Parathyroid adenoma (tissue), 2 donors: ENCODE measurements around the gene HBS1L.

Experiments used
- H2AFZ ChIP-seq: fragments of 300-600 bp; sonication (generic); one replicate; pipeline ENCODE4 v1.7.0; 2017; ENCODE audit warnings: antibody characterized with exemption, mild to moderate bottlenecking
- H3K27ac ChIP-seq: fragments of 300-600 bp; sonication (generic); one replicate; pipeline ENCODE4 v1.7.0; 2017
- H3K27me3 ChIP-seq: fragments of 300-600 bp; sonication (generic); one replicate; pipeline ENCODE4 v1.7.0; 2017; ENCODE audit warnings: low read length; ENCODE audit not compliant: control insufficient read depth, insufficient read depth
- H3K36me3 ChIP-seq: fragments of 300-600 bp; sonication (generic); one replicate; pipeline ENCODE4 v1.7.0; 2017; ENCODE audit warnings: low read length; ENCODE audit not compliant: control insufficient read depth, insufficient read depth
- H3K4me1 ChIP-seq: fragments of 300-600 bp; sonication (generic); one replicate; pipeline ENCODE4 v1.7.0; 2017; ENCODE audit warnings: control low read depth
- H3K4me2 ChIP-seq: fragments of 300-600 bp; sonication (generic); one replicate; pipeline ENCODE4 v1.7.0; 2017; ENCODE audit warnings: low read length
- H3K4me3 ChIP-seq: fragments of 300-600 bp; sonication (generic); one replicate; pipeline ENCODE4 v1.7.0; 2017; ENCODE audit warnings: low read depth, low read length
- H3K79me2 ChIP-seq: fragments of 300-600 bp; sonication (generic); one replicate; pipeline ENCODE4 v1.7.0; 2017; ENCODE audit warnings: control low read depth
- H3K9ac ChIP-seq: fragments of 300-600 bp; sonication (generic); one replicate; pipeline ENCODE4 v1.7.0; 2017; ENCODE audit warnings: mild to moderate bottlenecking
- H3K9me3 ChIP-seq: fragments of 300-600 bp; sonication (generic); one replicate; pipeline ENCODE4 v1.7.0; 2017; ENCODE audit warnings: low read length; ENCODE audit not compliant: control insufficient read depth
- TF ChIP-seq, protein P1 (sequence below): fragments of 300-600 bp; sonication (generic); IDR thresholded peaks from one replicate; pipeline ENCODE4 v1.7.0; 2017; ENCODE audit warnings: antibody characterized with exemption, mild to moderate bottlenecking
- donor health status: primary hyperparathyroidism.

The HBS1L gene

DNA sequence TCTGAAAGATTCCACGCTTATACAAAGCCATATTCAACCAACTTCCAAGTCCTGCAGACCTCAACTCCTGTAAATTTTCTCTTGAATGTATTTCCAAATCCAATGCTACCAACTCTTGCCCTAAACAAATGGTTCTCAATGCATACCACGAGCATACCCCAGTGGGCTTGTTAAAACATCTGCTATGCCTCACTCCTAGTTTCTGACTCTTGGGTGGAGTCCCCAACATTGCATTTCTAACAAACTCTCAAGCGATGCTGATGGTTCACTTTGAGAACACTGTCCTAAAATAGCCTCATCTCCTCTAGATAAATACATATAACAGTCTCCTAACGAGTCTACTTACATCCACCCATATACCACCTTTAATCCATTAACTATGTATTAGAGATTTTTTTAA is 7.3 kb downstream of the HBS1L start:
- H3K4me1 ChIP-seq: peaks cover 5% of the 10 kb centered on the region
- no peak overlapping the region for H3K4me3 ChIP-seq
- H3K79me2 ChIP-seq: peaks cover 8% of the 10 kb centered on the region
- H2AFZ ChIP-seq: no peak overlapping the region
- H3K27ac ChIP-seq: no peak overlapping the region
- TF ChIP-seq, protein P1, sequence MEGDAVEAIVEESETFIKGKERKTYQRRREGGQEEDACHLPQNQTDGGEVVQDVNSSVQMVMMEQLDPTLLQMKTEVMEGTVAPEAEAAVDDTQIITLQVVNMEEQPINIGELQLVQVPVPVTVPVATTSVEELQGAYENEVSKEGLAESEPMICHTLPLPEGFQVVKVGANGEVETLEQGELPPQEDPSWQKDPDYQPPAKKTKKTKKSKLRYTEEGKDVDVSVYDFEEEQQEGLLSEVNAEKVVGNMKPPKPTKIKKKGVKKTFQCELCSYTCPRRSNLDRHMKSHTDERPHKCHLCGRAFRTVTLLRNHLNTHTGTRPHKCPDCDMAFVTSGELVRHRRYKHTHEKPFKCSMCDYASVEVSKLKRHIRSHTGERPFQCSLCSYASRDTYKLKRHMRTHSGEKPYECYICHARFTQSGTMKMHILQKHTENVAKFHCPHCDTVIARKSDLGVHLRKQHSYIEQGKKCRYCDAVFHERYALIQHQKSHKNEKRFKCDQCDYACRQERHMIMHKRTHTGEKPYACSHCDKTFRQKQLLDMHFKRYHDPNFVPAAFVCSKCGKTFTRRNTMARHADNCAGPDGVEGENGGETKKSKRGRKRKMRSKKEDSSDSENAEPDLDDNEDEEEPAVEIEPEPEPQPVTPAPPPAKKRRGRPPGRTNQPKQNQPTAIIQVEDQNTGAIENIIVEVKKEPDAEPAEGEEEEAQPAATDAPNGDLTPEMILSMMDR: no peak
- no peaks in the 10 kb centered on the region for H3K27me3 ChIP-seq
- H3K9me3 ChIP-seq: no peaks in the 10 kb centered on the region
- no peak overlapping the region for H3K4me2 ChIP-seq
- H3K36me3 ChIP-seq: no peaks in the 10 kb centered on the region
- H3K9ac ChIP-seq: no peak overlapping the region

DNA sequence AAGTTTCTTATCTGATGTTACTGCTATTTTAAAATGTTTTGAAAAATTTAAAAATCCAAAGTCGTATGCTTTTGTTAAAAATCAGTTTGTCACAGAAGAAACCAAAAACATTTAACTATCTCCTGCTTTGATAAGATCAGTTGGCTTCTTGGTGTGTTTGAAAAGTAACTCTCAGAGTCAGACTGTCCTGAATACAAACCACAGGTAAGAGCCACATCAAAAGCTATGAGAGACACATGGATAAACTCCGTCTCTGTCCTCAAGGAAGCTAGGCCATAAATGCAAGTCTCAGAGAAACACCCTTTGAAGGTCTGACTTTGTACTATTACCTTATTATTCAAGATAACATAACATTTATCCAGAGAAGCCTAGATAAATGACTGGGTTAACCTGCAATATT is 7.7 kb downstream of the HBS1L start:
- no peak overlapping the region for H2AFZ ChIP-seq
- H3K27me3 ChIP-seq: no peaks in the 10 kb centered on the region
- H3K9ac ChIP-seq: no peak overlapping the region
- H3K4me3 ChIP-seq: no peak overlapping the region
- no peak overlapping the region for H3K4me2 ChIP-seq
- no peak overlapping the region for H3K27ac ChIP-seq
- H3K4me1 ChIP-seq: peaks cover 5% of the 10 kb centered on the region
- peaks cover 8% of the 10 kb centered on the region for H3K79me2 ChIP-seq
- TF ChIP-seq, protein P1: no peak
- H3K9me3 ChIP-seq: no peaks in the 10 kb centered on the region
- H3K36me3 ChIP-seq: no peaks in the 10 kb centered on the region

DNA sequence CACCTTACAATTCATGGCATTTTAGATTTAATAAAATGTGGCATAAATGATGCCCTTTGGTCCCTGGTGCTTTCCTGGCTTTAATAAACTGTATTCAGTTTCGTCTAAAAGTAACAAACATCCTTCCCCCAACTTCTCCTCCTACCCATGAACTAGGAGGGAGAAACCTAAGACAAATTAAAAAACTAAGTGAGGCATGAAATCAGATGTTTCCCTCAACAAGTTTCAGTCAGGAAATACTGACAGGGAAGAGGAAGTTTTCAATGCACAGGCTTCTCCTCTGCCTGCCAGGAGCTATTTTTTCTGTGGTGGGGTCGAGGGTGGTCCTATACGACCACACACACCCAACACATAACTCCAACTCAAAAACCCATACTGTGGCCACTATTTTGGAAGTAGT is 10.0 kb downstream of the HBS1L start:
- H3K4me3 ChIP-seq: no peak overlapping the region
- H3K9me3 ChIP-seq: no peaks in the 10 kb centered on the region
- H3K27ac ChIP-seq: no peak overlapping the region
- TF ChIP-seq, protein P1: no peak
- no peaks in the 10 kb centered on the region for H3K36me3 ChIP-seq
- H3K4me1 ChIP-seq: peaks cover 5% of the 10 kb centered on the region
- no peak overlapping the region for H3K9ac ChIP-seq
- H3K79me2 ChIP-seq: peaks cover 4% of the 10 kb centered on the region
- no peaks in the 10 kb centered on the region for H3K27me3 ChIP-seq
- H2AFZ ChIP-seq: no peak overlapping the region
- no peak overlapping the region for H3K4me2 ChIP-seq

DNA sequence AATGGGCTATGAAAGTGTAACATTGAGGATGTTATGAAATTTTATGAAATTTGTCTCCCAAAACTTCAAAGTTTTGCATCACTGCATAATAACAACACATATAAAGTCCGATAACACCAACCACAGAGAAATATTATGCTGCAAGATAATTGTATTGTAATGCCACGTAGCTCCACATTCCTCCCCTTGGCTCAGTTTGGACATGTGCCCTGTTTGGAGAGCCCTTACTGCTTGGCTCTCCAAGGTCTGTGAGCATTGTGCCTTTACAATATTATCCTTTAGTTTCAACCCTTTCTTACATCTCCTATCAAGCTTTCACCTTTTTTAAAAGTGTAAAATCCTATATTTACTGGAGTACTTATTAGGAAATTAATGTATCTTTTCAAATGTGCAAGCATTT is 10.8 kb downstream of the HBS1L start:
- Histone ChIP-seq H3K36me3 (no peaks in the 10 kb centered on the region), H3K79me2 (no peaks in the 10 kb centered on the region), H3K4me1 (peaks cover 5% of the 10 kb centered on the region), H3K9me3 (no peaks in the 10 kb centered on the region), H2AFZ (no peak overlapping the region), H3K27me3 (no peaks in the 10 kb centered on the region), H3K4me2 (no peak overlapping the region), H3K4me3 (no peak overlapping the region), H3K9ac (no peak overlapping the region), H3K27ac (no peak overlapping the region)
- TF ChIP-seq, protein P1: no peak

DNA sequence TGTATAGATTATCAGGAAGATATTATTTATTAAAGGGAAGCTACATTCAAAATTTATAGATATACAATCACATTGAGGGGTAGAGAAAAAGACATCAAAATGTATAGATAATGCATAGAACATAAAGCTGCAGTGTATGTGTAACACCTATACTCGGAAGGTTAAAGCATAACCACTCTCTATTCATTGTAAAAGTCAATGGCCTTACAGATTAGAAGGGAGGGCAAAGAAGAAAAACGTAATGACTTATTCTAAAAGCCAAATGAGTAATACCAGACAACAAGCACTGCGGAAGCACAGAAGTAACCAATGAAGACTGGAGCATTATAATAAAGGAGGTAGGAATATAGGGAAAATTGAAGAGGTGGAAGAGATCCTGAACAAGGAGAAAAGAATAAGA is 11.3 kb downstream of the HBS1L start:
- H3K4me1 ChIP-seq: peaks cover 5% of the 10 kb centered on the region
- no peaks in the 10 kb centered on the region for H3K79me2 ChIP-seq
- H3K9me3 ChIP-seq: no peaks in the 10 kb centered on the region
- no peak overlapping the region for H3K4me2 ChIP-seq
- H3K27ac ChIP-seq: no peak overlapping the region
- no peak overlapping the region for H2AFZ ChIP-seq
- no peak overlapping the region for H3K9ac ChIP-seq
- no peaks in the 10 kb centered on the region for H3K36me3 ChIP-seq
- H3K4me3 ChIP-seq: no peak overlapping the region
- H3K27me3 ChIP-seq: no peaks in the 10 kb centered on the region
- TF ChIP-seq, protein P1: no peak
